GM23338 (cell line): Measurements from ENCODE around the gene STX11. TPM values are rescaled to one million over a fixed set of nuclear protein-coding genes. Genes with fewer than 3 reads are reported as not detected.

Experiments
- ATAC-seq: fragments of 200-7000 bp; cut with Tn5 transposase; 3 replicates; pipeline ENCODE4 v1.9.1; 2020
- DNase-seq: peaks from one replicate; pipeline ENCODE4 v3.0.0-alpha.2; 2015; ENCODE audit warnings: low spot score
- H2AFZ ChIP-seq: fragments of 200-600 bp; sonication (generic); 2 replicates; pipeline ENCODE4 v1.8.0; 2016; ENCODE audit warnings: antibody characterized with exemption, mild to moderate bottlenecking, moderate library complexity
- H3F3A ChIP-seq: fragments of 200-600 bp; sonication (generic); replicated peaks from 2 replicates; pipeline ENCODE4 v1.8.0; 2017; ENCODE audit warnings: antibody characterized with exemption, mixed run types, low read depth
- H3K27ac ChIP-seq: fragments of 200-600 bp; sonication (generic); 2 replicates; pipeline ENCODE4 v1.6.1; 2016; ENCODE audit warnings: low read depth
- H3K27me3 ChIP-seq: fragments of 200-600 bp; sonication (generic); 2 replicates; pipeline ENCODE4 v1.8.0; 2016; ENCODE audit warnings: mild to moderate bottlenecking, mixed run types, moderate library complexity; ENCODE audit not compliant: insufficient read depth
- H3K36me3 ChIP-seq: fragments of 200-600 bp; sonication (generic); 2 replicates; pipeline ENCODE4 v1.8.0; 2016; ENCODE audit warnings: mild to moderate bottlenecking; ENCODE audit not compliant: insufficient read depth
- H3K4me1 ChIP-seq: fragments of 200-600 bp; sonication (generic); 2 replicates; pipeline ENCODE4 v1.8.0; 2016; ENCODE audit warnings: mild to moderate bottlenecking, moderate library complexity; ENCODE audit not compliant: insufficient read depth
- H3K4me2 ChIP-seq: fragments of 200-600 bp; sonication (generic); 2 replicates; pipeline ENCODE4 v1.7.1; 2017; ENCODE audit warnings: mixed run types
- H3K4me3 ChIP-seq: fragments of 200-600 bp; sonication (generic); 2 replicates; pipeline ENCODE4 v1.6.1; 2016; ENCODE audit warnings: mixed run types
- H3K79me2 ChIP-seq: fragments of 200-600 bp; sonication (generic); replicated peaks from 2 replicates; pipeline ENCODE4 v1.8.0; 2017; ENCODE audit warnings: mild to moderate bottlenecking; ENCODE audit not compliant: insufficient read depth
- H3K9me2 ChIP-seq: fragments of 200-600 bp; sonication (generic); 2 replicates; pipeline ENCODE4 v1.8.0; 2017; ENCODE audit not compliant: insufficient read depth
- H4K20me1 ChIP-seq: fragments of 200-600 bp; sonication (generic); replicated peaks from 2 replicates; pipeline ENCODE4 v1.8.0; 2017; ENCODE audit warnings: mild to moderate bottlenecking; ENCODE audit not compliant: insufficient read depth
- H3K27ac Mint-ChIP-seq: 2 replicates; pipeline ENCODE4 v1.8.0; 2020; ENCODE audit warnings: inconsistent platforms, mild to moderate bottlenecking, moderate library complexity, mixed read lengths
- H3K27me3 Mint-ChIP-seq: 3 replicates; pipeline ENCODE4 v1.8.0; 2022; ENCODE audit warnings: low read depth, mild to moderate bottlenecking, moderate library complexity, mixed read lengths, inconsistent platforms; ENCODE audit not compliant: insufficient read depth, poor library complexity
- H3K36me3 Mint-ChIP-seq: 3 replicates; pipeline ENCODE4 v1.8.0; 2021; ENCODE audit warnings: low read depth, mild to moderate bottlenecking, inconsistent platforms, moderate library complexity, mixed read lengths
- H3K4me1 Mint-ChIP-seq: 3 replicates; pipeline ENCODE4 v1.8.0; 2020; ENCODE audit warnings: mild to moderate bottlenecking, inconsistent platforms, mixed read lengths
- H3K4me3 Mint-ChIP-seq: 3 replicates; pipeline ENCODE4 v1.8.0; 2021; ENCODE audit warnings: moderate library complexity, mild to moderate bottlenecking, inconsistent platforms, mixed read lengths
- H3K9me3 Mint-ChIP-seq: 3 replicates; pipeline ENCODE4 v1.8.0; 2020; ENCODE audit warnings: moderate library complexity, mild to moderate bottlenecking, inconsistent platforms, mixed read lengths
- CREB1 ChIP-seq: fragments of 250-450 bp; sonication (Bioruptor Pico); IDR thresholded peaks from 2 replicates; pipeline ENCODE4 v1.5.0; 2020; ENCODE audit warnings: low read depth, mild to moderate bottlenecking, moderate library complexity
- JUNB ChIP-seq: IDR thresholded peaks from one replicate; pipeline ENCODE4 v1.6.1; 2016; ENCODE audit warnings: antibody characterized with exemption; ENCODE audit not compliant: unreplicated experiment
- NANOG ChIP-seq: IDR thresholded peaks from 2 replicates; pipeline ENCODE4 v1.6.1; 2016; ENCODE audit warnings: antibody characterized with exemption, borderline replicate concordance
- POLR2AphosphoS5 ChIP-seq: IDR thresholded peaks from 2 replicates; pipeline ENCODE4 v1.6.1; 2016; ENCODE audit warnings: antibody characterized with exemption, low read depth
- ZNF331 ChIP-seq: fragments of 250-450 bp; sonication (Bioruptor Pico); IDR thresholded peaks from 2 replicates; pipeline ENCODE4 v1.5.0; 2020; ENCODE audit warnings: low read depth, mild to moderate bottlenecking, moderate library complexity
- polyA plus RNA-seq: library from polyadenylated mRNA; unstranded; fragments of >200 nt; fragmentation: Nextera tagmentation; extraction: Ambion mirVana; gene quantifications from 2 replicates; pipeline ENCODE4 v1.2.1, GENCODE V29; 2016
- total RNA-seq: library from RNA; depleted of rRNA; stranded (reverse); fragments of >200 nt; shearing (Covaris generic); gene quantifications from 2 replicates; pipeline ENCODE4 v1.2.3, GENCODE V29; 2014
- TF ChIP-seq, protein P1 (sequence below): fragments of 250-450 bp; sonication (Bioruptor Pico); IDR thresholded peaks from 2 replicates; pipeline ENCODE4 v1.5.0; 2020; ENCODE audit warnings: mild to moderate bottlenecking, moderate library complexity
- TF ChIP-seq, protein P2 (sequence below), 2 experiments: fragments of 200-600 bp in 1 of 2; sonication (generic) in 1 of 2; conservative IDR thresholded peaks; 2 replicates each; pipeline versions ENCODE4 v1.5.1 to v1.6.1; 2016 to 2017; ENCODE audit warnings: antibody characterized with exemption in 2 of 2, low read depth in 2 of 2, mild to moderate bottlenecking in 2 of 2, moderate library complexity in 1 of 2

The STX11 gene
- total and polyA plus RNA-seq, 2 experiments from 2014 or later: 0.35 to 0.52 TPM

DNA sequence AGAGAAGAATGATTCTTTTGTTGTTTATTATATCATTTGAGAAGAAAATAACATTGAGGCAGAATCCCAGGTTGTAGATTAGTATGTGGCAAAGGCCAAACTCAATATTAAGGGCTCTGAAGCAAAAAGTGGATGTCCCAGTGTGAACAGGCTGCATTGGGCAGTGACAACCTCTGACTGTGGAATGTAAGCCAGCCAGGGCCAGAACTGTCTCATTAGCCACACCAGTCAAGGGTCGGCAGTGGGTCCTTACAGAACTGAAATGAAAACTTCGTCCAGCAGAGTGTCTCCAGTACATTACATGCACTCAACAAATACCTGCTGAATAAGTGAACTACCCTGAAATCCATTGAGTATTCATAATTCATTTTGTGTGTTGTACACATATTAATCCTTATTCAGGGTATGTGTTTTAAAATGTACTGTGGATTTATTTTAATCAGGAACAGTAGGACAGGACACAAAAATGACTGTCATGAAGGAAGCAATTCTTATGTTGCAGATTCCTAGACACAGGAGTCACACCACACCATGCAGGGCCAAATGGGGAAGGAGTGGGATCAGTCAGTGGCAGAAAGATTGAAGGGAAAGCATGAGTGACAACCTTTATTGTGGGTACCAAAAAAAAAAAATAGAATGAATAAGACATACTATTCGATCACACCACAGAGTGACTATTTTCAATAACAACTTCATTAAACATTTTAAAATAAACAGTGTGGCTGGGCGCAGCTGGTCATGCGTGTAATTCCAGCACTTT, 69.9 kb downstream of the STX11 start (continued):
- TF ChIP-seq, protein P1, sequence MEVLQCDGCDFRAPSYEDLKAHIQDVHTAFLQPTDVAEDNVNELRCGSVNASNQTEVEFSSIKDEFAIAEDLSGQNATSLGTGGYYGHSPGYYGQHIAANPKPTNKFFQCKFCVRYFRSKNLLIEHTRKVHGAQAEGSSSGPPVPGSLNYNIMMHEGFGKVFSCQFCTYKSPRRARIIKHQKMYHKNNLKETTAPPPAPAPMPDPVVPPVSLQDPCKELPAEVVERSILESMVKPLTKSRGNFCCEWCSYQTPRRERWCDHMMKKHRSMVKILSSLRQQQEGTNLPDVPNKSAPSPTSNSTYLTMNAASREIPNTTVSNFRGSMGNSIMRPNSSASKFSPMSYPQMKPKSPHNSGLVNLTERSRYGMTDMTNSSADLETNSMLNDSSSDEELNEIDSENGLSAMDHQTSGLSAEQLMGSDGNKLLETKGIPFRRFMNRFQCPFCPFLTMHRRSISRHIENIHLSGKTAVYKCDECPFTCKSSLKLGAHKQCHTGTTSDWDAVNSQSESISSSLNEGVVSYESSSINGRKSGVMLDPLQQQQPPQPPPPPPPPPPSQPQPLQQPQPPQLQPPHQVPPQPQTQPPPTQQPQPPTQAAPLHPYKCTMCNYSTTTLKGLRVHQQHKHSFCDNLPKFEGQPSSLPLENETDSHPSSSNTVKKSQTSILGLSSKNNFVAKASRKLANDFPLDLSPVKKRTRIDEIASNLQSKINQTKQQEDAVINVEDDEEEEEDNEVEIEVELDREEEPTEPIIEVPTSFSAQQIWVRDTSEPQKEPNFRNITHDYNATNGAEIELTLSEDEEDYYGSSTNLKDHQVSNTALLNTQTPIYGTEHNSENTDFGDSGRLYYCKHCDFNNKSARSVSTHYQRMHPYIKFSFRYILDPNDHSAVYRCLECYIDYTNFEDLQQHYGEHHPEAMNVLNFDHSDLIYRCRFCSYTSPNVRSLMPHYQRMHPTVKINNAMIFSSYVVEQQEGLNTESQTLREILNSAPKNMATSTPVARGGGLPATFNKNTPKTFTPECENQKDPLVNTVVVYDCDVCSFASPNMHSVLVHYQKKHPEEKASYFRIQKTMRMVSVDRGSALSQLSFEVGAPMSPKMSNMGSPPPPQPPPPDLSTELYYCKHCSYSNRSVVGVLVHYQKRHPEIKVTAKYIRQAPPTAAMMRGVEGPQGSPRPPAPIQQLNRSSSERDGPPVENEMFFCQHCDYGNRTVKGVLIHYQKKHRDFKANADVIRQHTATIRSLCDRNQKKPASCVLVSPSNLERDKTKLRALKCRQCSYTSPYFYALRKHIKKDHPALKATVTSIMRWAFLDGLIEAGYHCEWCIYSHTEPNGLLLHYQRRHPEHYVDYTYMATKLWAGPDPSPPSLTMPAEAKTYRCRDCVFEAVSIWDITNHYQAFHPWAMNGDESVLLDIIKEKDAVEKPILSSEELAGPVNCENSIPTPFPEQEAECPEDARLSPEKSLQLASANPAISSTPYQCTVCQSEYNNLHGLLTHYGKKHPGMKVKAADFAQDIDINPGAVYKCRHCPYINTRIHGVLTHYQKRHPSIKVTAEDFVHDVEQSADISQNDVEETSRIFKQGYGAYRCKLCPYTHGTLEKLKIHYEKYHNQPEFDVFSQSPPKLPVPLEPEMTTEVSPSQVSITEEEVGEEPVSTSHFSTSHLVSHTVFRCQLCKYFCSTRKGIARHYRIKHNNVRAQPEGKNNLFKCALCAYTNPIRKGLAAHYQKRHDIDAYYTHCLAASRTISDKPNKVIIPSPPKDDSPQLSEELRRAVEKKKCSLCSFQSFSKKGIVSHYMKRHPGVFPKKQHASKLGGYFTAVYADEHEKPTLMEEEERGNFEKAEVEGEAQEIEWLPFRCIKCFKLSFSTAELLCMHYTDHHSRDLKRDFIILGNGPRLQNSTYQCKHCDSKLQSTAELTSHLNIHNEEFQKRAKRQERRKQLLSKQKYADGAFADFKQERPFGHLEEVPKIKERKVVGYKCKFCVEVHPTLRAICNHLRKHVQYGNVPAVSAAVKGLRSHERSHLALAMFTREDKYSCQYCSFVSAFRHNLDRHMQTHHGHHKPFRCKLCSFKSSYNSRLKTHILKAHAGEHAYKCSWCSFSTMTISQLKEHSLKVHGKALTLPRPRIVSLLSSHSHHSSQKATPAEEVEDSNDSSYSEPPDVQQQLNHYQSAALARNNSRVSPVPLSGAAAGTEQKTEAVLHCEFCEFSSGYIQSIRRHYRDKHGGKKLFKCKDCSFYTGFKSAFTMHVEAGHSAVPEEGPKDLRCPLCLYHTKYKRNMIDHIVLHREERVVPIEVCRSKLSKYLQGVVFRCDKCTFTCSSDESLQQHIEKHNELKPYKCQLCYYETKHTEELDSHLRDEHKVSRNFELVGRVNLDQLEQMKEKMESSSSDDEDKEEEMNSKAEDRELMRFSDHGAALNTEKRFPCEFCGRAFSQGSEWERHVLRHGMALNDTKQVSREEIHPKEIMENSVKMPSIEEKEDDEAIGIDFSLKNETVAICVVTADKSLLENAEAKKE: no peak
- TF ChIP-seq JUNB (no peak), ZNF331 (no peak), NANOG (no peak)

DNA sequence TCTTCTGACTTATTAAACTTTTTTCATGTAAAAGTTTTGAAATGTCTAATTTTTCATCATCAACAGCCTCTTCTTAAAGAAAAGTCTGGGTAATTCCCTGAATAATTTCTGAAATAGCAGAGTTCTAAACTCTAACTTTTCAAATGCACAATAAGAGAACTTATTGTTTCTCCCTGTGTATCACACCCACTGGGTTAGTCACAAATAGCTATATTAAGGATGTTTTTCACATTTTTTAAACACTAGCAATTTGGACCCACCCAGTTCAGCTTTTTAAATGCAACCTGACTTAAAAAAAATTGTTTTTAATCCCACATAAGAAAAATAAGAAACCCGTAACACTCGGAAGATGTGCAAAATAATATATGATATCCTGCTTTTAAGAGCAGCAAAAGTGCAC, 73.4 kb downstream of the STX11 start:
- Histone ChIP-seq H3K4me1 (no peaks in the 10 kb centered on the region), H3K36me3 (no peaks in the 10 kb centered on the region), H3K27ac (no peak overlapping the region), H3F3A (no peaks in the 10 kb centered on the region), H3K4me2 (no peak overlapping the region), H2AFZ (no peak overlapping the region), H3K79me2 (no peaks in the 10 kb centered on the region), H3K4me3 (no peak overlapping the region), H3K27me3 (no peaks in the 10 kb centered on the region), H4K20me1 (no peaks in the 10 kb centered on the region), H3K9me2 (no peaks in the 10 kb centered on the region)
- Mint-ChIP-seq H3K4me1 (no peaks in the 10 kb centered on the region), H3K27me3 (peaks cover 4% of the 10 kb centered on the region), H3K9me3 (peaks cover under 1% of the 10 kb centered on the region; the same call in 1 of the 3 replicates), H3K36me3 (no peaks in the 10 kb centered on the region), H3K4me3 (no peak overlapping the region), H3K27ac (no peak overlapping the region)
- DNase-seq: no peak
- no peak for ATAC-seq
- no peak for TF ChIP-seq CREB1 (CRISPR knock-in tag)
- TF ChIP-seq, protein P1: no peak
- TF ChIP-seq, protein P2, sequence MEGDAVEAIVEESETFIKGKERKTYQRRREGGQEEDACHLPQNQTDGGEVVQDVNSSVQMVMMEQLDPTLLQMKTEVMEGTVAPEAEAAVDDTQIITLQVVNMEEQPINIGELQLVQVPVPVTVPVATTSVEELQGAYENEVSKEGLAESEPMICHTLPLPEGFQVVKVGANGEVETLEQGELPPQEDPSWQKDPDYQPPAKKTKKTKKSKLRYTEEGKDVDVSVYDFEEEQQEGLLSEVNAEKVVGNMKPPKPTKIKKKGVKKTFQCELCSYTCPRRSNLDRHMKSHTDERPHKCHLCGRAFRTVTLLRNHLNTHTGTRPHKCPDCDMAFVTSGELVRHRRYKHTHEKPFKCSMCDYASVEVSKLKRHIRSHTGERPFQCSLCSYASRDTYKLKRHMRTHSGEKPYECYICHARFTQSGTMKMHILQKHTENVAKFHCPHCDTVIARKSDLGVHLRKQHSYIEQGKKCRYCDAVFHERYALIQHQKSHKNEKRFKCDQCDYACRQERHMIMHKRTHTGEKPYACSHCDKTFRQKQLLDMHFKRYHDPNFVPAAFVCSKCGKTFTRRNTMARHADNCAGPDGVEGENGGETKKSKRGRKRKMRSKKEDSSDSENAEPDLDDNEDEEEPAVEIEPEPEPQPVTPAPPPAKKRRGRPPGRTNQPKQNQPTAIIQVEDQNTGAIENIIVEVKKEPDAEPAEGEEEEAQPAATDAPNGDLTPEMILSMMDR (conservative IDR thresholded peaks at IDR 0.05; ENCODE audit: low read depth in 2 of 2): no peak
- TF ChIP-seq POLR2AphosphoS5: no peak
- no peak for TF ChIP-seq NANOG
